NCI-H1930 (cell line): ENCODE data around the gene PTHLH.

Source experiments
- DNase-seq, 2 experiments: peaks; one replicate each; lab custom pipeline; 2025; lab: John Stamatoyannopoulos, UW

Gene PTHLH

DNA sequence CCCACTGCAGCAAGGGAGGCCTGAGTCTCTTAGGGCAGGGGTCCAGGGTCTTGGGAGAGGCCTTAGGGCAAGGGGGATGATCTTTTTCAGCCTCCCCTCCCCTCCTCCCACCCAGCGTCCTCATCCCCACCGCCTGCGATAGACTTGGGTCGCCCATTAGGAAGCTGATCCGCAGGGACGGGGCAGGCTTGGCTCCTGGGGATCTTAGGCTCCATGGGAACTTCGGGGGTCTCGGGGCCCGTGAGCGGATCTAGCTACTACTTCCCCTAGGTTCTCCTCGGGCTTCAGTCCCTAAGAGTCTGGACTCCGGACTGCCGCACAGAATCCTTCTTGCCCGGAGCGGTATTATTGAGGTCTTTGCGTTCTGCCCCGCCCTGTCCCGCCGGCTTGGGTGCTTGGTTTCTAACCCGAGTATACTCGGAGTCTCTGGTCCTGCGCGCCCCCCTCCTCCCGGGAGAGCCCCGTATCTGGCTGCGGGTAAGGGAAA, 2.2 kb upstream of the PTHLH start:
- DNase-seq, result no peak

DNA sequence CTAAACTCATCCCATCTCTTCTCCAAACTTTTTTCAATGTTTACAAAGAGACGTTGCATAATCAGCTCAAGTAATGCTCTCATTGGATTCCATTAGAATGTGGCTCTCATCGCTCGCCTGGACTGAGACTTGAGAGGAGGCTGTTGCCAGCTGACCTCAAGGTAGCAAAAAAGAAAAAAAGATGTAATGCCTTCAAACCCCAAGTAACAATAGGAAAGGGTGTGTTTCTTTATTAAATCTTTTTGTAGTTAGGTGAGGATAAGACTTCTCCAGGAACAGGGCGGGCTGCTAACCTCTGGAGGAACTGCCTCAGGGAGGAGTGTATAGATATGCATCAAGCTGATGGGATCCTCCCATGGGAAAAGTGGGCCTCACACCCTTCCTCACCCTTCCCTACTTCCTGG, 956 bp upstream of the PTHLH start:
- no peak for DNase-seq

GRCh38 chr12:27971606-27972005, 927 bp downstream of the PTHLH start:
- no peak for DNase-seq

- no peak for DNase-seq
Measured at GRCh38 chr12:27971121-27971489, 1.4 kb downstream of the PTHLH start.

DNA sequence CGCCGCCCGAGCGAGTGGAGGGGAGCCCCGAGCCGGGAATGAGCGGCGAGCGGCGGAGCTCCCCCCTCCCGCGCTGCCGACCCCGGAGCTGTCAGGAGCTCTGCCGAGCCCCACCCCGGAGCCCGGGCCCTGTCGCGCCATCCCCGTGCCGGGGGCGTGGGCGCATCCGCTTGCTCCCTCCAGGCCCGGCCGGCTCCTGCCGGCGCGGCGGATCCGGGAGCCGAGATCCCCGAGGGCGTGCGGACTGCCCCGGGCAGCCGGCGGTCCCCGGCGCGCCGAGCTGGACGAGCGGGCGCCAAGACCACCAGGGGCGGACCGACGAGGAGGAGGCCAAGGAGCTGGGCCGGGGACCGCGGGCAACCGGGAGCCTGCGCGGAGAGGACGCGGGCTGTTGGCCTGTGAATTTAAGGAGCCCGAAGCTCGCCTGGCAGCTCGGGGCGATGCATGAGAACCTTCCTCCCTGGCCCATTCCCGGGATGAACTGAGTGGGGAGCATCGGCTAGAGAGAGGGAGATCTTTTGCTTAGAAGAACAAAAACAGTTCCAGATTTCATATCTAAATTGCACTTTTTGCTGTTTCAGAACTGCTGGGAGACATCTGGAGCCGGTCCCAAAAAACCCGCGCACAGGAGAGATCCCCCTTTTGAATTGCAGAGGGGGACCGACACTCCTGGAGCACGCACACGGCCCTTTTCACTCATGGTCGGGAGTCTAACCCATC, 2.0 kb downstream of the PTHLH start:
- DNase-seq, result peak in 1 of 2 experiments; percentile 46

- DNase-seq, result peak in 1 of 2 experiments; percentile 49
Measured at GRCh38 chr12:27969624-27970400, 2.7 kb downstream of the PTHLH start.

GRCh38 chr12:27968972-27969623, 3.4 kb downstream of the PTHLH start:
- DNase-seq, result no peak

DNA sequence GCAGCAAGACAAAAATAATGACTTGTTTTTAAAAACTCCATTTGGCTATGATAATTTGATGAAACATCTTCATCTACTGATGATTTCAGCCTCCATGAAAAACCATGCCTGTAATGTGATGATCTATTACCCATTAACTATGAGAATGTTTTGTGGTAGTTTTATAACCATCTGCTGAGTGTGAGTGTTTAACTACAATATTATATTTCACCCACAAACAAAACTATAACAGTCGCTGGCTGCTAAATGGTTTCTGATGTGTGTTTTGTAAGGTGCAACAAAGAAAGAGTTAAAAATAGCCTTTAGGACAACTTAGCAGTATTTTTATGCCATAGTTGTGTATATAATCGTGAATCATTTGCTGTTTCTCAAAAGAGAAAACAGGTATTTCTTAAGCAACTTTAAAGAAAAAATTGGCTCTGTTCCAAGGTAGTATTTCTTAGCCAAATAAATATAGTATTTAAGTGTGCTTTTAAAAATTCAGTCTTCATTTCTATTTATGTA, 4.9 kb downstream of the PTHLH start:
- DNase-seq, result no peak

DNA sequence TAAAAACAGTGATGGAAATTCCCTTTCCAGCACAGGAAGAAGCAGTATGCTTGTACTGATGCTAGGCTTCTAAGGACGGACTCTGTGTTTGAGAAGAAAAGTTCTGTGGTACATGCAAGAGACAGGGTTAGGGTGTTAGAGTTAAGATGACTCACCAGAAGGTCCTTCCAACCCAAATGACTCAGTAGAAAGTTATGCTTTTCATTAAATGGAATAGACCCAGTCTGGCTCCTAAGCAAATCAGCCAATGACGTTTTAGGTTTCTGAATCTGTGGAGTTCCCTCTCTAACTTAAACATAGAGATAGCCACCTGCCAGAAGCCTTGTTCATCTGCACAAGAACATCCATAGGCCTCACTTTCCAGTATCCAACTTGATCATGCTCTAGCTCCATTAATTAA, 5.7 kb downstream of the PTHLH start:
- no peak for DNase-seq

GRCh38 chr12:27965966-27966365, 6.6 kb downstream of the PTHLH start:
- no peak for DNase-seq

- no peak for DNase-seq
Measured at GRCh38 chr12:27965411-27965810, 7.1 kb downstream of the PTHLH start.

DNA sequence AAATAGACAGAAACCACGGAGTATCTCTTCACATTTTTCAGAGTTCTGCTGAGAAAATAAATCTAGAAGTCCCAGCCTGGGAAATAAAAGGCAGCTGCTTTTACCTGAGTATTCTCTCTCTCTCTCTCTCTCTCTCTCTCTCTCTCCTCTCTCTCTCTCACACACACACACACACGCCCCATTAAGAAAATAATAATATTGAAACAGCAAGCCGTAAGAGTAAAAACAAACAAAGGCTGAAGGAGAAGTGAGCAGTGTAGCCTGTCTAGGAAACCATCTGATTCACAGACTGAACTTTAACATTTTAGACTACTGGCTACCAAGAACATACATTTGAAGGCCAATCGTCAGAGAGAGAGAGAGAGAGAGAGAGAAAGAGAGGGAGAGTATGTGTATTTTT, 8.4 kb downstream of the PTHLH start:
- no peak for DNase-seq

DNA sequence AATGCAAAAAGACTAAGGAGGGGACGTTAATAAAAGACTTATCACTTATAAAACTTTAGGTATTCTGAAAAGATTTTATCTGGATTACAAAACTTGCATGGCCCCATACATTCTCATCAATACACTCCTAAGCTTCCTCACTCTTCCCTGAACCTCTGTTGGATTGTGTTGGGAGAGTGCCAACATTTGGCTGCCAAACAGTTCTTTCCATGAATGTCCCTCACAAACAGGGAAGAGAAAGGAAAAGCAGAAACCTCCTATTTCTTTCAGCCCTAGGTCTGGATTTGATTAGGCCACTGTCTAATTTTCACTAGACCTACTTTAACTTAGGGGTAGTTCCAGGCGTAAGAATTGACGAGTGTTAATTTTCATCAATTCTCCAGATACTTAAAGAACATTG, 11.7 kb downstream of the PTHLH start:
- no peak for DNase-seq

GRCh38 chr12:27958675-27959074, 13.9 kb downstream of the PTHLH start:
- DNase-seq, result no peak

GRCh38 chr12:27957366-27957765, 15.2 kb downstream of the PTHLH start:
- no peak for DNase-seq

DNA sequence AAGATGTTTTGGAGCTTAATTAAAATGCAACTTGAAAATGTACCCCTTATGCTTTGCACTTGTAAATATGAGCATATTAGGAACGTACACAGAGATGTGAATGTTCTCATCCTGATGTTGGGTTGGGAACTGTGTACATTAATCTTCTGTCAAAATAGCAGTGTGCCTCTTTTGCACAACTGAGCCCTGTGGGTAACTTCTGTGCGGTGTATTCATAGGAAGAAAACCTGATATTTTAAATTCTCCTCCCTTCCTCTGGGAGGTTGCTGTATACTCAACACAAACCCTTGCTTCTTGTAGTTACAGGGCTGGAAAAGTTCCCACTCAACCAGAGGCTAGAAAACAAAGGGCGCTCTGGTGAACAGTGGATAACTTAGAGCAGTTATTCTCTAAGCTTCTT, 18.7 kb downstream of the PTHLH start:
- DNase-seq, result no peak

DNA sequence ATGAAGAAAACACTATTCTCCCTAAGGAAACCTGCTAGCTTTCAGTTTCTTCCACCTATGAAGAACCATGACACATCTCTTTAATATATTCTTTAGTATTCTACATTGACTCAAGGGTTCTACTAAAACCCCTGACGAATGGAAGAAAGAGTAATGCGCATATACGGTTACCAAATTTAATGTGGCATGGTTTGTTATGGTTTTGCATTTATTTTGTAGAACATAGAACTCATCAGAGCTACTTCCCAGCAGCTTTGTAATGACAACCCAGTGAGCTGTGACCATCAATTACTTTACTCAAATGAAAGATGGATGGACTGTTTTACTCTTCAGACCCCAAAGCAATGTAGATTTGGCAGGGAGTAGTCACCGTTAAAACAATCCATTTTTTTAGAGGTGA, 19.2 kb downstream of the PTHLH start:
- no peak for DNase-seq

GRCh38 chr12:27952510-27952909, 20.0 kb downstream of the PTHLH start:
- no peak for DNase-seq

DNA sequence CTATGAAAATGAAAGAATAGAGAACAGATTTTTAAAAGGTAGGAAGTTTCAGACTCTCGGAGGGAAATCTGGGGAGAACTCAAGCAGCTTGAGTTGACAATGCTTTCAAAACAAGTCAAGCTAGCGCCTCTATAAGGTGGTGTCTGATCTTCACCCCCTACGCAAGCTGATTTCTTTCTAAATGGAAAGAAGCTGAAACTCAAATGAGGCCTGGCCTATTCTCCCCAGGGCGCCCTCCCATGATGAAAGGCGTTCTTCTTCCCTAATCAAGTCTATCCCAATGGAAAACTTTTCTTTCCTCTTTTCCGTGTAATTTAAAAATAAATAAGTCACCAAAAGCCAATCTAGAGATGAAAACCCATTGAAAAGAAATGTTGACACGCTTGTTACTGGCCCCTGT, 20.6 kb downstream of the PTHLH start:
- no peak for DNase-seq

DNA sequence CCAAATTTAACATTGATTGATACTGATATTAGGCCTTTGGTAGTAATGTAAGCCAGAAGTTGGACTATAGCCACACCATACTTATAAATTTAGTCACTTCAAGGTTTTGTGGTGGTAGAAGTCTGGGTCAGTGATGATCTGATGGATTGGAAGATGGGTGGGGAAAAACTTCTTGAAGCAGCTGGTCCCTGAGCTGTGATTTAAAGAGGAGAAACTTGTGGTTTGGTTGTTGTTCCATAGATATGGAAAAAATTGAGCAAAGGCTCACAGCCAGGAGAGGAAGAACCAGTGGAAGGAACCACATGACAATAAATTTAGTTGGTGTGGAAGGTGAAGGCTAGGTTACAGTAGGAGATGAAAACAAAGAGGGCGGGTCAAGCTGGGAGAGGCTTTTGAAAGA, 26.1 kb downstream of the PTHLH start:
- no peak for DNase-seq

DNA sequence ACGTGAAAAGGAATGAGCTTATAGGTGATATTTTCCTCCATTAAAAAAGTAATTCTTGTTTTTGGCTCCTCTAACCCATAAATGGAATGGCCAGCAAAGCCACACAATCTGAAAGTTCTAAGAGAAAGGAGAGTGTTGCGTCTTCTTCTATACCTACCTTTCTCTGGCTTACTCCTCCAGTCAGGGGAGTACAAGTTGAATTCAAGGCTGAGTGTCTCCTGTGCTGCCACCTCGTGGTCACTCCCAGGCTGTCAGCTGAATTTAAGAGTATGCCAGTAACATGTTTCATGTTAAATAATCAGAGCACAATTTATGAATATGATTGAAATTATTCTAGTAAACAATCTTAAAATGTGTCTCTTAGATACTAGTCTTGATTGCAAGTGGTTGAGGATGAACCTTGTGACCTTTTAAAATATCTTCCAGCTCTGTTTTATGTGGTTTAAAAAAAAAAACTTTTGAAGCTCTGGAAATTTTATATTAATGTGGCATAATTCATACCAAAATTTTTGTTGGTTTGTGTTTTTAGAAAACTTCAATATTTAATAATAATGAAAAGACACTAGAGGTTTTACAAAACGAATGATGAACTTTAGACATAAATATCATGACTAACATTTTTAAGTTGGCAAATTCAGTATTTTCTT, 31.7 kb downstream of the PTHLH start:
- peak; percentile 28 to 63 for DNase-seq

DNA sequence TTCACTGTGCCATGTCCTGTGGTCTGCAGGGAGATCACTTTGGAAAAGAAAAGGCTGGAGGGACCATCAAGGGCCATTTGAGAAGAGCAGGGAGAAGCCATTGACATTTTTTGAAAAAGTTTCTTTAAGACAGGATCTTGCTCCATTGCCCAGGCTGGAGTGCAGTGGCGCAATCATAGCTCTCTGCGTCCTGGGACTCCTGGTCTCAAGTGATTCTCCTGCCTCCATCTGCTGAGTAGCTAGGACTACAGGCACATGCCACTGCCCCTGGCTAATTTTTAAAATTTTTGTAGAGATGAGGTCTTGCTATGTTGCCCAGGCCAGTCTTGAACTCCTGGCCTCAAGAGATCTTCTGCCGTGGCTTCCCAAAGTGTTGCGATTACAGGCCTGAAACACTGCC, 32.3 kb downstream of the PTHLH start:
- no peak for DNase-seq
